MM.1S (cell line): ENCODE measurements around the gene ADRB2.

ENCODE experiments used
- DNase-seq: peaks from one replicate; pipeline ENCODE4 v3.0.0-alpha.2; 2015
- H2AFZ ChIP-seq: fragments of 300-600 bp; sonication (generic); 2 replicates; pipeline ENCODE4 v1.6.0; 2016; ENCODE audit warnings: antibody characterized with exemption, low read length
- H3F3A ChIP-seq: fragments of 300-600 bp; sonication (generic); 2 replicates; pipeline ENCODE4 v1.6.1; 2016; ENCODE audit warnings: mild to moderate bottlenecking, antibody characterized with exemption, low read length, moderate library complexity, mixed read lengths; ENCODE audit not compliant: insufficient read depth
- H3K27ac ChIP-seq: fragments of 300-600 bp; sonication (generic); 2 replicates; pipeline ENCODE4 v1.5.1; 2016; ENCODE audit warnings: mild to moderate bottlenecking, low read length
- H3K27me3 ChIP-seq: fragments of 300-600 bp; sonication (generic); replicated peaks from 2 replicates; pipeline ENCODE4 v1.6.0; 2016; ENCODE audit warnings: low read length; ENCODE audit not compliant: insufficient read depth
- H3K36me3 ChIP-seq: fragments of 300-600 bp; sonication (generic); replicated peaks from 2 replicates; pipeline ENCODE4 v1.6.1; 2016; ENCODE audit warnings: mild to moderate bottlenecking, low read length, mixed read lengths; ENCODE audit not compliant: insufficient read depth
- H3K4me1 ChIP-seq: fragments of 300-600 bp; sonication (generic); 2 replicates; pipeline ENCODE4 v1.6.1; 2016; ENCODE audit warnings: low read length, mixed read lengths
- H3K4me2 ChIP-seq: fragments of 300-600 bp; sonication (generic); 2 replicates; pipeline ENCODE4 v1.6.0; 2016; ENCODE audit warnings: low read depth, low read length
- H3K4me3 ChIP-seq: fragments of 300-600 bp; sonication (generic); 2 replicates; pipeline ENCODE4 v1.5.1; 2016; ENCODE audit warnings: low read length, mixed read lengths
- H3K79me2 ChIP-seq: fragments of 300-600 bp; sonication (generic); 2 replicates; pipeline ENCODE4 v1.6.1; 2016; ENCODE audit warnings: mixed run types, low read length, mixed read lengths
- H3K9ac ChIP-seq: fragments of 300-600 bp; sonication (generic); 2 replicates; pipeline ENCODE4 v1.6.1; 2016; ENCODE audit warnings: low read length, mixed read lengths
- H3K9me2 ChIP-seq: fragments of 300-600 bp; sonication (generic); replicated peaks from 2 replicates; pipeline ENCODE4 v1.6.1; 2016; ENCODE audit warnings: mild to moderate bottlenecking, low read length, mixed read lengths; ENCODE audit not compliant: insufficient read depth
- H3K9me3 ChIP-seq: fragments of 300-600 bp; sonication (generic); replicated peaks from 2 replicates; pipeline ENCODE4 v1.6.1; 2016; ENCODE audit warnings: mild to moderate bottlenecking, low read length, mixed read lengths; ENCODE audit not compliant: insufficient read depth
- H4K20me1 ChIP-seq: fragments of 300-600 bp; sonication (generic); 2 replicates; pipeline ENCODE4 v1.6.1; 2016; ENCODE audit warnings: mild to moderate bottlenecking, low read length, moderate library complexity, mixed read lengths; ENCODE audit not compliant: insufficient read depth
- EZH2 ChIP-seq: fragments of 300-600 bp; sonication (generic); optimal IDR thresholded peaks from 2 replicates; pipeline ENCODE3; 2017; ENCODE audit warnings: low read depth, mild to moderate bottlenecking, antibody characterized with exemption, low read length, mixed read lengths
- EZH2phosphoT487 ChIP-seq: fragments of 300-600 bp; sonication (generic); IDR thresholded peaks from 2 replicates; pipeline ENCODE4 v1.6.1; 2018; ENCODE audit warnings: antibody characterized with exemption, low read length
- TF ChIP-seq, protein P1 (sequence below): fragments of 300-600 bp; sonication (generic); IDR thresholded peaks from 2 replicates; pipeline ENCODE4 v1.5.1; 2016; ENCODE audit warnings: antibody characterized with exemption, low read length, mixed read lengths

ADRB2 gene

DNA sequence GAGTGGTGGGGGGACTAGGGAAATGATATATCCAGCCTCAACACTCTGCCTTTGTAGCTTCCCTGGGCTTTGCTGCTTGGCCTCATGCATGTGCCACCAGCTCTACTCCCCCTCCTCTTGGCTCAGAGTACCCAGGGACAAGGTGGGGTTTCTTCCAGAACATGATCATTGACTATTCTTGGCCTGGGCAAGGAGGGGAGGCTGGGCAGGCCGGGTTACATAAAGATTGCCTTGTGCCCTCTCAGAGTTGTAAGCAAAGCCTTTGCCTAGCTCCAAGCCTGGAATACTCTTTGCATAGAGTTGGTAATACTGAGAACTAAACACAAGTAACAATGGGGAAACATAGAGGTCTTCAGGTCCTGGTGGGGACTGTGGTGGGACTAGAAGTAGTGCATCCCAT is 11.9 kb downstream of the ADRB2 start:
- H4K20me1 ChIP-seq = no peaks in the 10 kb centered on the region
- no peak overlapping the region for H3K4me3 ChIP-seq
- H2AFZ ChIP-seq = no peak overlapping the region
- no peak overlapping the region for H3K27ac ChIP-seq
- no peak for TF ChIP-seq EZH2phosphoT487
- TF ChIP-seq EZH2 = no peak
- TF ChIP-seq, protein P1, sequence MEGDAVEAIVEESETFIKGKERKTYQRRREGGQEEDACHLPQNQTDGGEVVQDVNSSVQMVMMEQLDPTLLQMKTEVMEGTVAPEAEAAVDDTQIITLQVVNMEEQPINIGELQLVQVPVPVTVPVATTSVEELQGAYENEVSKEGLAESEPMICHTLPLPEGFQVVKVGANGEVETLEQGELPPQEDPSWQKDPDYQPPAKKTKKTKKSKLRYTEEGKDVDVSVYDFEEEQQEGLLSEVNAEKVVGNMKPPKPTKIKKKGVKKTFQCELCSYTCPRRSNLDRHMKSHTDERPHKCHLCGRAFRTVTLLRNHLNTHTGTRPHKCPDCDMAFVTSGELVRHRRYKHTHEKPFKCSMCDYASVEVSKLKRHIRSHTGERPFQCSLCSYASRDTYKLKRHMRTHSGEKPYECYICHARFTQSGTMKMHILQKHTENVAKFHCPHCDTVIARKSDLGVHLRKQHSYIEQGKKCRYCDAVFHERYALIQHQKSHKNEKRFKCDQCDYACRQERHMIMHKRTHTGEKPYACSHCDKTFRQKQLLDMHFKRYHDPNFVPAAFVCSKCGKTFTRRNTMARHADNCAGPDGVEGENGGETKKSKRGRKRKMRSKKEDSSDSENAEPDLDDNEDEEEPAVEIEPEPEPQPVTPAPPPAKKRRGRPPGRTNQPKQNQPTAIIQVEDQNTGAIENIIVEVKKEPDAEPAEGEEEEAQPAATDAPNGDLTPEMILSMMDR = no peak
- no peak overlapping the region for H3K4me2 ChIP-seq
- H3K4me1 ChIP-seq = peaks cover 56% of the 10 kb centered on the region
- no peaks in the 10 kb centered on the region for H3K36me3 ChIP-seq
- H3K9ac ChIP-seq = no peak overlapping the region
- peaks cover 55% of the 10 kb centered on the region for H3K79me2 ChIP-seq
- no peak for DNase-seq
- H3K9me3 ChIP-seq = no peaks in the 10 kb centered on the region
- H3K27me3 ChIP-seq = no peaks in the 10 kb centered on the region
- peaks cover 26% of the 10 kb centered on the region for H3F3A ChIP-seq
- H3K9me2 ChIP-seq = no peaks in the 10 kb centered on the region

DNA sequence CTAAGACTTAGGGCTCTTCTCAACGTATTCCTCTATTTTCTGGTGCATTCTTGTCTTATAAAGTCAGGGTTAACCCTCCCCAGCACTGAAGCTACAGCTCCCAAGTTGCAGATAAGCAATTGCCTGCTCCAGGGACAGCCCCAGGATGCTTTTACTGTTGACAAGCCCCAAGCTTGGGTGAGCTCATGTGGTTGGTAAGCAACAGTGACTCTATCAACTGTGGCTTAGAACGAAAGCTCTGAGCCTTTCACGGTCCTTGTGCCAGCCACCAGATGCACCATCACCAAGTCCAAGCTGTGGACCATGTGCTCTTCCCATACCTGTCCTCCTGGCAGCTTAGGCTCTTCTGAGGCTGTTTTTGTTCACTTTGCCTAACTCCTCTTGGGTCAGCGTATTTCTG is 13.5 kb downstream of the ADRB2 start:
- H3K27ac ChIP-seq = no peak overlapping the region
- no peak for TF ChIP-seq EZH2phosphoT487
- TF ChIP-seq, protein P1 = no peak

DNA sequence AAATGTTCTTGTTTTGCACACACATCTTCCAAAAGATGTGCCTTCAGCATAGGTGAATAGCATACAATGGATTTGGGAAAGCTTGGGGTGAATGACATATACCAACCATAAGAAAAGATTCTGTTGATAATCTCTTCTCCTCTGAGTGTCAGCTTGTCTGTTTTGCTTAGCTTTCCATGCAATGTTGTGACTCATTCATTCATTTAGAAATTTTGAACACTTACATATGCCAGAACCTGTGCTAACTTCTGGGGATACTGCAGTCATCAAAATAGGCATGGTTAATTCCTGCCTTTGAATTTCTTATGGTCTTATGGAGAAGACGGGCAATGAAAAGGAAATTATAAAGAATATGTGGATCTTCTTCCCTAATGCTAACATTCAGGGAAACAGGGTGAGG is 14.1 kb downstream of the ADRB2 start:
- Histone ChIP-seq H3F3A (peaks cover 4% of the 10 kb centered on the region), H4K20me1 (no peaks in the 10 kb centered on the region), H2AFZ (no peak overlapping the region), H3K9ac (no peak overlapping the region), H3K4me3 (no peak overlapping the region), H3K36me3 (no peaks in the 10 kb centered on the region), H3K4me2 (no peak overlapping the region), H3K9me3 (no peaks in the 10 kb centered on the region), H3K27me3 (no peaks in the 10 kb centered on the region), H3K9me2 (no peaks in the 10 kb centered on the region), H3K79me2 (peaks cover 63% of the 10 kb centered on the region), H3K4me1 (peaks cover 50% of the 10 kb centered on the region), H3K27ac (no peak overlapping the region)
- TF ChIP-seq EZH2phosphoT487 (no peak), EZH2 (no peak)
- TF ChIP-seq, protein P1 = no peak
- no peak for DNase-seq

More for the DNA sequence above, 13.5 kb downstream of the ADRB2 start:
- no peaks in the 10 kb centered on the region for H3K9me3 ChIP-seq
- H3K36me3 ChIP-seq = no peaks in the 10 kb centered on the region
- no peak for DNase-seq
- no peak overlapping the region for H3K4me3 ChIP-seq
- no peaks in the 10 kb centered on the region for H4K20me1 ChIP-seq
- no peaks in the 10 kb centered on the region for H3K27me3 ChIP-seq
- H3K9ac ChIP-seq = no peak overlapping the region
- H2AFZ ChIP-seq = no peak overlapping the region
- H3K4me2 ChIP-seq = no peak overlapping the region
- H3F3A ChIP-seq = peaks cover 10% of the 10 kb centered on the region
- H3K9me2 ChIP-seq = no peaks in the 10 kb centered on the region
- peaks cover 66% of the 10 kb centered on the region for H3K79me2 ChIP-seq
- H3K4me1 ChIP-seq = peaks cover 54% of the 10 kb centered on the region
